OCI-LY3 (cell line): Measurements from ENCODE around the gene WAC.

ENCODE experiments used
- EZH2phosphoT487 ChIP-seq: fragments of 200-600 bp; shearing (Covaris generic); IDR thresholded peaks from 2 replicates; pipeline ENCODE4 v1.6.1; 2018; ENCODE audit warnings: antibody characterized with exemption, mixed run types, low read depth
- TF ChIP-seq, protein P1 (sequence below): fragments of 200-600, 300-600 bp; sonication (generic); IDR thresholded peaks from 2 replicates; pipeline ENCODE4 v1.5.1; 2014; ENCODE audit warnings: antibody characterized with exemption, low read length, low read depth

DNA sequence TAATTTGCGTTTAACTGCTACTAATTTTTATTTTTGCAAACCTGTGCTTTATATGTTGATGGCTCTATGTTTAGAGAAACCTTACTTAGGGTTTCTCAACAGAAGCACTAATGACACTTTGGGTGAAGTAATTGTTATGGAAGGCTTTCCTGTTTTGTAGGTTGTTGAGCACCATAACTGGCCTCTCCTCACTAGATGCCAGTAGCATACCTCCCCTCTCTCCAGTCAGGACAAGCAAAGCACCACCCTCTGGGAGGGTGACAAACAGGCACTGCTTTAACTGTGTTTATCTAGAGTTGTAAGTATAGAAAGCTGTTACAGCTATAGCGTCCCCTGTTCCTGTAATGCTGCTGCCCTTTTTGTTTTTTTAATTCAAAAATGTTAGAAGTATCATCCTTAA lies 60.9 kb downstream of the WAC start:
- TF ChIP-seq, protein P1, sequence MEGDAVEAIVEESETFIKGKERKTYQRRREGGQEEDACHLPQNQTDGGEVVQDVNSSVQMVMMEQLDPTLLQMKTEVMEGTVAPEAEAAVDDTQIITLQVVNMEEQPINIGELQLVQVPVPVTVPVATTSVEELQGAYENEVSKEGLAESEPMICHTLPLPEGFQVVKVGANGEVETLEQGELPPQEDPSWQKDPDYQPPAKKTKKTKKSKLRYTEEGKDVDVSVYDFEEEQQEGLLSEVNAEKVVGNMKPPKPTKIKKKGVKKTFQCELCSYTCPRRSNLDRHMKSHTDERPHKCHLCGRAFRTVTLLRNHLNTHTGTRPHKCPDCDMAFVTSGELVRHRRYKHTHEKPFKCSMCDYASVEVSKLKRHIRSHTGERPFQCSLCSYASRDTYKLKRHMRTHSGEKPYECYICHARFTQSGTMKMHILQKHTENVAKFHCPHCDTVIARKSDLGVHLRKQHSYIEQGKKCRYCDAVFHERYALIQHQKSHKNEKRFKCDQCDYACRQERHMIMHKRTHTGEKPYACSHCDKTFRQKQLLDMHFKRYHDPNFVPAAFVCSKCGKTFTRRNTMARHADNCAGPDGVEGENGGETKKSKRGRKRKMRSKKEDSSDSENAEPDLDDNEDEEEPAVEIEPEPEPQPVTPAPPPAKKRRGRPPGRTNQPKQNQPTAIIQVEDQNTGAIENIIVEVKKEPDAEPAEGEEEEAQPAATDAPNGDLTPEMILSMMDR: no peak
- no peak for TF ChIP-seq EZH2phosphoT487
